ENCODE results near the gene ZBTB20.

The ZBTB20 gene

DNA sequence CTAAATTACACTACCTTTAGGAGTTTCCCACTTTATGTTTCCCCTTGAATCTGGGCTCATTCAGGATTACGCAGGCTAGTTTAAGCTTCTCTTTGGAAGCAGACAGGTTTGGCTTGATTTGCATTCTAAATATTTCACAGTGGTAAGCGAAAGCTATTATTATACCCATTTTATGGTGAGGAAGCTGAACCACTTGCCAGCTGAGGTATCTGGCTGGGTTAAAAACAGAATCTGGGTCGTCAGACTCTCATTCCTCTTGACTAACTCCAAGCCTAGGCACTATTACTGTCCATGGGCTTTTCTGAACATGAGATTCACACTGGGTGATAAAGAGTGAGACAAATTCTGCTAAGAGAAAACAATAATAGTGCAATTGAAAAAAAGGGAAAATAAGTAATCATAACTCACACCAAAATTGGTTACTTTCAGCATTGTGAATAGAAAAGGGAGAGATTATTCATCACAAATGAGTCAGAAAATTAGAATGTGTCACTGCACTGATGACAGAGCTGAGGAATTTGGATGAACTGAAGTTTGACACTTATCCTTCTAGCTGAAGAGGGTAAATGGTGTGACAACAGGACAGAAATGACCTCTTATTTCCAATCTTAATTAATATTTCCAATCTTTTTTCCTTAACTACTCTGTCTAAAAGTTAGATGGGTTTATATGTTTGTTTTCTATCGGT is 642.0 kb downstream of the ZBTB20 start:
- no peak for DNase-seq

GRCh38 chr3:114502204-114502603 is 644.9 kb downstream of the ZBTB20 start:
- DNase-seq = no peak

DNA sequence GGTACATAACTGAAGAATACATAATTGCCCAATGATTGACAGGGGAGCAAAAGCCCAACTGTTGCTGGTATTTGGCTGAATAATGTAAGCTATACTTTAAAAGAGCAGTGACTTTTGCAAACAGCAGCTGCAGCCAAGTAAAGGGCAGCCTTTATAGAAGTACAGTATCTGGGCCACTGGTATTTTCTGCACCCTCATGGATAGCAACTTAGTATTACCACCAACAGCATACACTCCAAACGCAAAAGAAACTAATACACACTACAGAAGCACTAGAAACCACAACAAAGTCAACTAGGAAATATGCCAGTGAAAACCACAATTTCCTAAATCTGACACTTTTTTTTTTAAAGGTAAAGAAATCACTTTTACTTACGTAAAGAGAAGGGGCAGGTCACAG is 647.1 kb downstream of the ZBTB20 start:
- no peak for DNase-seq

GRCh38 chr3:114498539-114499370 is 648.3 kb downstream of the ZBTB20 start:
- no peak for DNase-seq

- no peak for DNase-seq
Observed at GRCh38 chr3:114496874-114497273, 650.2 kb downstream of the ZBTB20 start.

DNA sequence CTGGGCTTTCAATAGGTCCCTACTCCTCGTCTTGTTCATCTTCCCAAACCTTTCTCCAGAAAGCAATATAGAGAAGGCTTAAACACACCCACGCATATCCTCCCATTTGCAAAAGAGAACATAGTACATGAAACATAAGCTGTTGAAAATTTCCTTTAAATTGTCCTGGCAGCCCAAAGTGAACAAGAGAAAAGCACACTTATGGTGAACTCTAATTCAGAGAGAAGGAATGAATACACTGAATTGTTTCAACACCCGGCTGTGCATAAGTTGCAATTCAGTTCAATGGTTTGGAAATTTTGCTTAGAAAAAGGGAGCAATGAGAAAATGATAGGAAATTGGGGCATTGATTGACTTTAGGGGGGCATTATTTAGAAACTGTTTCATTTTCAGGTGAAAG is 650.6 kb downstream of the ZBTB20 start:
- DNase-seq = no peak

DNA sequence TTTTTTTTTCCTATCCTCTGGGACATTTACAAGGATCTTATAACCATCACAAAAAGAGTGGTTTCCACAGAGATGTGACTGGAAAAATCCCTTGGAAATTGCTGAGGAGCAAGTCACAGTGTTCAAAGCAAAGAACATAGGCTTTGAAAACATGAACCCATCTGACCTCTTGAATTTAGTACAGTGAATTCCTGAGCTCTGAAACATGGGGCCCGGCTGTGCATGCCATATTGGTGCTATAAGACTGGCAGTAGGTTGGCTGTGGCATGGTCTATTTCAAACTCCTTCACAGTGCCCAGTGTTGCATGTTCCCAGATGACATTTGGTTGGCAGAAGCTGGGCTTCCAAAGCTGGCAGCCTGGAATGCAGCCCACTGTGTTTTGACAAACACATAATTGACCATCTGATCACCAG is 651.1 kb downstream of the ZBTB20 start:
- no peak for DNase-seq

- DNase-seq = no peak
Observed at GRCh38 chr3:114494498-114494897, 652.6 kb downstream of the ZBTB20 start.

GRCh38 chr3:114490829-114491228 is 656.3 kb downstream of the ZBTB20 start:
- DNase-seq = no peak

DNA sequence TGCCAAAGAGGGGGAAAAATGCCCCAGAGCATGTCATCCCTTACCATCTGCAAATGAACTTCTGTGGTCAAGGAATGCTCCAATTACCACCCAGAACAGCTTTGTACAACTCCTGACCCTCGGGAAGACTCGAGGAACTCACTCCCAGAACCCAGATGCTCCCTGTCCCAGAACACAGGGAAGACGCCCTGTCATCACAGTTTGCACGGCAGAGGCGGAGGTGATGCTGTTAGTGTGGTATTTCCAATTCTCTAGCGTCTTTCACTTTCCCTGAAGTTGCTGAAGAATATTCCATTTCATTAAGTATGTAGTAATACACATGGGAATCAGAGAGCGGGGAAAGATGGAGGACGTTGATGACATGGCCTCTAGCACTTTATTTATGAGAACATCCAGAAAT is 659.6 kb downstream of the ZBTB20 start:
- DNase-seq = no peak

DNA sequence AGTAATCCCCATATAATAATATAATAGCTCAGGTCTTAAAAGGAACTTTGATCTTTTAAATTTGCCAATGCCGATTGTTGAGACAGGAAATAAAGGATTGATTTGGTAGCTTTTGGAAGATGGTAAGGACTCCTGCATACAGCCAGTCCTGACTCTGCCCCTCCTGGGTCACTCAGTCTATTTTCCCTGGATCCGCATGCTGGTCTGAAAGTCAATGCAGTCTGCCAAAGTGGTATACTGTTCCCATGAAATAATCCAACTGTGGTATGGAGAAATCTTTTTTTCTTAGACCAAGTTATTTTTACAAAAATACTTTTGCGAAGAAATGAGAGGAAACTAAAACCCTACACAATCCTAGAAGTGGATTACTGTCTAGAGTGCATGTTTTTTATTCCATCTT is 662.2 kb downstream of the ZBTB20 start:
- no peak for DNase-seq

DNA sequence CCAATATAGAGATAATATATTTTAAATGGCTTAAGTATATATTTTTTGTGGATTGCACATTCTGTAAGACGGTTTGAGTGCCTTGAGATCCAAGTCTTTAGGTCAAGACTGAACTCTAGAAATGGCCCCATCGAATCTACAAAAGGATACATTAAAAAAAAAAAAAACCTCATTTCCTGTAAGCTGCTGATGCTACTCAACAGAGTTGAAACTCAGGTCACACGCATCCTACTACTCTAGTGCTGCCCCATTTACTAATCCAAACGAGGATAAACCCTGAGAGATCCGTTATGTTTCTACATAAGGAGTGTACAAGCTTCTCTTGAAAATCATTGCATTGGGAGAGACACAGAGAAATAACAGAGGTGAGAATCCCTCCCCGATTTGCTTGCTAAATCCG is 666.0 kb downstream of the ZBTB20 start:
- DNase-seq = no peak

- DNase-seq = no peak
Observed at GRCh38 chr3:114480442-114480841, 666.6 kb downstream of the ZBTB20 start.

DNA sequence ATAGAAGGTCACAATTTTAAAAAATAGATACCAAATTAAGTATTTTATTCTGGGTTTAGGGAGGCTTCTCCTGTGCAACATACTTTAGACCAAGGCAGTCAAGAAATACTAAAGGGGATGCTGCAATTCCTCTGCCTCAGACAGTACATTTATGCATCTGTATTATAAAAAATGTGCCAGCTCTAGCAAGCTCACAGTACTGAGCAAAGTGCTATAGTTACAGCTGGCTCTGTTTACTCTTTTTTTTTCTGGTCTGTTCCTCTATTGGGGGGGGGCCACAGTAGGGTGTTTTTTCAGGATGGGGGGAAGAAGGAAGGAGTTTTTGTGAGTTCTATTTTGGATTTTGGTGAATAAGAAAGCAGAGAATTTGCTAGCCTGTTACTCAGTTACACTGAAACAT is 668.3 kb downstream of the ZBTB20 start:
- no peak for DNase-seq

GRCh38 chr3:114476511-114476910 is 670.6 kb downstream of the ZBTB20 start:
- no peak for DNase-seq

GRCh38 chr3:114471478-114471877 is 675.6 kb downstream of the ZBTB20 start:
- DNase-seq = no peak

DNA sequence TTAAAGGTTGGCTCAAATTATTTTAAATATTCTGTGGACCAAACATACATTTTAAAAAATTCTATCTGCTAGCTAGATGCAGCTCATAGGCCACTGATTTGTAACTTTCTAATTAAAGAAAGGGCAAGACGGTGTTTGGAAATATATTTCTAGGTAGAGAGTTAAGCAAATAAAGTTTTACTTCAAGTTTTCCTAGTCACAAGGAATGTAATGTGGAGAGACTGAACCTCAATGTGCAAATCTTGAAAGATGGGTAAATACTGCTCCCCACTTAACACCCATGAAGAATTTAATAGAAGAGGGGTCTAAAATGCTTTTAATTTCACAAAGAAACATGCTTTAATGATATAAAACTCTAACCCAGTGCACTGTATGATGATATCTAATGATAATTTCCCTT is 678.0 kb downstream of the ZBTB20 start:
- no peak for DNase-seq

DNA sequence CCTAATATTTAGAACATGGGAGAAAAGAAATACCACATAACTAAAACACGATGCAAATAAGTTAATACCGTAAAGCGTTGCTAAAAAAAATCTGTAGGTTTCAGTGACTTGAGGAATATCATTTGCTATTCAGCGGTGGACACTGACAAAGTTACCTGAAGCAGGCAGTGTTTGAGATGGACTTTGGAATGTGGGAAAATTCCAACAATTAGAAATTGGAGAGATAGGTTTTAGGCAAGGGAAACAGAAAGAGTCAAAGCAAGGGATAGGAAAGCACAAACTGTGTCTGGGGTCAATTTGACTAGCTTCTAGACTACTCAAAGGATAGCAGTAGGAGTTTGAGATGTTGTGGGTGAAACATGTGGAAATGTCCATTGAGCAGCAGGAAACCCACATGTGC is 680.3 kb downstream of the ZBTB20 start:
- DNase-seq = no peak

DNA sequence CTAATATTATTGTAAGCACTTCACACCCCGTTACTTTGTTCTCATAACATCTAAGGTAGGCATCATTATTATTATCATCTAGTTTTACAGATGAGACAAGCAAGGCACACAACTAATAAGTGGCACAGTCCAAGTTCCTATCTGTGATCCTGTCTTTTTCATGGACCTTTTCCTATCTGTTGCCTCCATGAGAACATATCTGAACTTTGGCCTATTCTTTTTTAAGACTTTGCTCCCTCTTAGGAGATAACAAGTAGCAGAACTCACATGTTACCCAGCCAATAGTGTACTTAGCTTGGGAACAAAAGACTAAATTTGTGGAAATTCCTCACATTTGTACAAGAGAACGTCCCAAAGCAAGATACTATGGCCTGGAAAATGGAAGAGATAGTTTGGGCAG is 680.8 kb downstream of the ZBTB20 start:
- DNase-seq = no peak

- no peak for DNase-seq
Observed at GRCh38 chr3:114464548-114464947, 682.5 kb downstream of the ZBTB20 start.

DNA sequence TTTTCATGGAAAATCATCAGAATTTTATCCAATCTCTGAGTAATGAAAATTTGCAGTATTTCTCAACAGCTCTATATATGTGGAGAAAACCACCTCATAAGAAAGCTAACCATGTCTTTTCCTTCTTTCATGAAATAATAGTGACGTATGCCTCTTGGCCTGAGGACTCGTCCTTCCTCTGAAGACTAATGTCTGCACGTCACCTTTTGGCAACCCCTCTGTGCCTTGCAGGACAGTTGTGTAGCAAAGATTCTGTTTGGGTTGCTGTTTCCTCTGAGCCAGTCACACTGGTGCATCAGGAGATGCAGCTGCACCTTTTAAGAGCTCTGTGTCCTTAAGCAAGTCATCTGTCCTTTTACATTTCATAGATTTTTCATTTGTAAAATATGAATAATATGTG is 684.3 kb downstream of the ZBTB20 start:
- DNase-seq = no peak

DNA sequence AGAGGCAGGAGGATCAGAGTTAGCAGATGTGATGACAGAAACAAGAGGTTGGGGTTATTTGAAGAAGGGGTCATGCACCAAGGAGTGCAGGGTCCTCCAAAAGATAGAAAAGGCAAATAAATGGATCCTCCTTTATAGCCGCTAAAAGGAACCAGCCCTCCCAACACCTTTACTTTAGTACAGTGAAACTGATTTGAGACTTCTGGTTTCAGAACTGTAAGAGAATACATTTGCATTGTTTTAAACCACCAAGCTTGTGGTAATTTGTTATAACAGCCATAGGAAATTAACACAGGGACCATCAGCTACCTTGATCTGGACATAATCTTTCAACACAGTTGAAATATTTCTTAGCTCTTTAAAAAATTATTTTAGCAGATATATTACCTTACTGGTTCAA is 686.6 kb downstream of the ZBTB20 start:
- DNase-seq = no peak

- no peak for DNase-seq
Observed at GRCh38 chr3:114456742-114457141, 690.3 kb downstream of the ZBTB20 start.

- DNase-seq = no peak
Observed at GRCh38 chr3:114455432-114455831, 691.7 kb downstream of the ZBTB20 start.
